SK-N-SH treated with all-trans-retinoic acid at 6 μM for 48 hours (cell line): ENCODE measurements around the gene RPS6KA2.
"Not testable (repeated sequence)": the region's sequence is repeated elsewhere in the genome, so short reads cannot be mapped to it uniquely, and the experiment has no call there.

Experiments used
- ATAC-seq: fragments of 200-7000 bp; cut with Tn5 transposase; 3 replicates; pipeline ENCODE4 v1.9.1; 2020; ENCODE audit warnings: mild to moderate bottlenecking, moderate library complexity
- ARNTL ChIP-seq: fragments of 450-650 bp; formaldehyde crosslinking; IDR thresholded peaks from 2 replicates; pipeline ENCODE4 v1.5.0; 2020; ENCODE audit warnings: low read depth, mild to moderate bottlenecking, moderate library complexity, borderline replicate concordance
- CSDC2 ChIP-seq: fragments of 250-450 bp; sonication (Bioruptor Pico); IDR thresholded peaks from 2 replicates; pipeline ENCODE4 v1.5.0; 2020; ENCODE audit warnings: mild to moderate bottlenecking, moderate library complexity
- ESRRG ChIP-seq: fragments of 250-450 bp; sonication (Bioruptor Pico); IDR thresholded peaks from 2 replicates; pipeline ENCODE4 v1.6.1; 2021; ENCODE audit warnings: mild to moderate bottlenecking
- ISL1 ChIP-seq: fragments of 250-450 bp; sonication (Bioruptor Pico); IDR thresholded peaks from 2 replicates; pipeline ENCODE4 v2.1.2; 2022; ENCODE audit warnings: mild to moderate bottlenecking, moderate library complexity
- OSR1 ChIP-seq: fragments of 250-450 bp; sonication (Bioruptor Pico); IDR thresholded peaks from 2 replicates; pipeline ENCODE4 v1.8.0; 2022; ENCODE audit warnings: moderate library complexity, mild to moderate bottlenecking, inconsistent platforms
- PPARA ChIP-seq: fragments of 250-450 bp; sonication (Bioruptor Pico); IDR thresholded peaks from 2 replicates; pipeline ENCODE4 v1.5.0; 2020; ENCODE audit warnings: mild to moderate bottlenecking, borderline replicate concordance
- ZC3H10 ChIP-seq: fragments of 250-450 bp; sonication (Bioruptor Pico); IDR thresholded peaks from 2 replicates; pipeline ENCODE4 v1.5.1; 2021; ENCODE audit warnings: mild to moderate bottlenecking, moderate library complexity
- ZFP3 ChIP-seq: fragments of 250-450 bp; sonication (Bioruptor Pico); IDR thresholded peaks from 2 replicates; pipeline ENCODE4 v1.5.0; 2020; ENCODE audit warnings: mild to moderate bottlenecking, moderate library complexity
- ZFP30 ChIP-seq: fragments of 450-650 bp; formaldehyde crosslinking; IDR thresholded peaks from 2 replicates; pipeline ENCODE4 v1.5.0; 2022; ENCODE audit warnings: mild to moderate bottlenecking, moderate library complexity
- ZNF565 ChIP-seq: fragments of 450-650 bp; formaldehyde crosslinking; conservative IDR thresholded peaks from 2 replicates; pipeline ENCODE4 v1.5.0; 2020; ENCODE audit warnings: low read depth, mild to moderate bottlenecking, moderate library complexity
- ZNF70 ChIP-seq: fragments of 450-650 bp; formaldehyde crosslinking; IDR thresholded peaks from 2 replicates; pipeline ENCODE4 v1.5.0; 2020; ENCODE audit warnings: mild to moderate bottlenecking, moderate library complexity
- ZNF8 ChIP-seq: fragments of 450-650 bp; formaldehyde crosslinking; IDR thresholded peaks from 2 replicates; pipeline ENCODE4 v1.5.0; 2020; ENCODE audit warnings: mild to moderate bottlenecking, moderate library complexity
- TF ChIP-seq, protein P1 (sequence below): fragments of 250-450 bp; sonication (Bioruptor Pico); IDR thresholded peaks from 2 replicates; pipeline ENCODE4 v1.8.0; 2021; ENCODE audit warnings: low read depth, mild to moderate bottlenecking, moderate library complexity, borderline replicate concordance
- TF ChIP-seq, protein P2 (sequence below): fragments of 250-450 bp; sonication (Bioruptor Pico); IDR thresholded peaks from 2 replicates; pipeline ENCODE4 v1.5.1; 2020; ENCODE audit warnings: low read depth, mild to moderate bottlenecking, moderate library complexity
- TF ChIP-seq, protein P3 (sequence below): fragments of 250-450 bp; sonication (Bioruptor Pico); IDR thresholded peaks from 2 replicates; pipeline ENCODE4 v1.5.0; 2020; ENCODE audit warnings: mild to moderate bottlenecking, moderate library complexity
- TF ChIP-seq, protein P4 (sequence below): fragments of 250-450 bp; sonication (Bioruptor Pico); IDR thresholded peaks from 2 replicates; pipeline ENCODE4 v1.8.0; 2020; ENCODE audit warnings: mild to moderate bottlenecking, moderate library complexity, borderline replicate concordance

Gene RPS6KA2

DNA sequence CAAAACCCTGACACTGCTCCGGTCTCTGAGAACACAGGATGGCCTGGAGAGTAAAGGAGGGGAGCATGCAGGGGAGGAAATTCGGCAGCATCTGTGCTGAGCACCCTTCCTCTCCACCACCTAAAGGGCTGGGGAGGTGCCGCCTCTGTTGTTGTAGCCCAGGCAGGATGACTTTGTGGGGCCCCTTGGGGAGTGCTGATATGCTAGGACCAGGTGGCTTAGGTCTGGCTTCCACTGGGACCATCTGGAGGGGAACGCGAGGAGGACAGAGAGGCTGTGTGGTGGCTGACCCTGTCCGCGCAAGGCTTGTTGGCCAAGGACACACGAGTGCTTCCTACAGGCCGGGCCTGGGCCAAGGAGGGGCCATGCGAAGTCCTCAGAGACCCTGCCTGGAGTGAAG lies 9.9 kb upstream of the RPS6KA2 start:
- ATAC-seq, result no peak
- TF ChIP-seq OSR1 (CRISPR knock-in tag) (no peak), ZC3H10 (no peak), ARNTL (CRISPR knock-in tag) (no peak), CSDC2 (no peak), ZNF70 (CRISPR knock-in tag) (no peak), ZNF8 (no peak)
- TF ChIP-seq, protein P1, sequence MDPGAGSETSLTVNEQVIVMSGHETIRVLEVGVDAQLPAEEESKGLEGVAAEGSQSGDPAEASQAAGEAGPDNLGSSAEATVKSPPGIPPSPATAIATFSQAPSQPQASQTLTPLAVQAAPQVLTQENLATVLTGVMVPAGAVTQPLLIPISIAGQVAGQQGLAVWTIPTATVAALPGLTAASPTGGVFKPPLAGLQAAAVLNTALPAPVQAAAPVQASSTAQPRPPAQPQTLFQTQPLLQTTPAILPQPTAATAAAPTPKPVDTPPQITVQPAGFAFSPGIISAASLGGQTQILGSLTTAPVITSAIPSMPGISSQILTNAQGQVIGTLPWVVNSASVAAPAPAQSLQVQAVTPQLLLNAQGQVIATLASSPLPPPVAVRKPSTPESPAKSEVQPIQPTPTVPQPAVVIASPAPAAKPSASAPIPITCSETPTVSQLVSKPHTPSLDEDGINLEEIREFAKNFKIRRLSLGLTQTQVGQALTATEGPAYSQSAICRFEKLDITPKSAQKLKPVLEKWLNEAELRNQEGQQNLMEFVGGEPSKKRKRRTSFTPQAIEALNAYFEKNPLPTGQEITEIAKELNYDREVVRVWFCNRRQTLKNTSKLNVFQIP (CRISPR knock-in tag), result no peak
- TF ChIP-seq, protein P2, sequence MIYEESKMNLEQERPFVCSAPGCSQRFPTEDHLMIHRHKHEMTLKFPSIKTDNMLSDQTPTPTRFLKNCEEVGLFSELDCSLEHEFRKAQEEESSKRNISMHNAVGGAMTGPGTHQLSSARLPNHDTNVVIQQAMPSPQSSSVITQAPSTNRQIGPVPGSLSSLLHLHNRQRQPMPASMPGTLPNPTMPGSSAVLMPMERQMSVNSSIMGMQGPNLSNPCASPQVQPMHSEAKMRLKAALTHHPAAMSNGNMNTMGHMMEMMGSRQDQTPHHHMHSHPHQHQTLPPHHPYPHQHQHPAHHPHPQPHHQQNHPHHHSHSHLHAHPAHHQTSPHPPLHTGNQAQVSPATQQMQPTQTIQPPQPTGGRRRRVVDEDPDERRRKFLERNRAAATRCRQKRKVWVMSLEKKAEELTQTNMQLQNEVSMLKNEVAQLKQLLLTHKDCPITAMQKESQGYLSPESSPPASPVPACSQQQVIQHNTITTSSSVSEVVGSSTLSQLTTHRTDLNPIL (CRISPR knock-in tag), result no peak
- TF ChIP-seq, protein P3, sequence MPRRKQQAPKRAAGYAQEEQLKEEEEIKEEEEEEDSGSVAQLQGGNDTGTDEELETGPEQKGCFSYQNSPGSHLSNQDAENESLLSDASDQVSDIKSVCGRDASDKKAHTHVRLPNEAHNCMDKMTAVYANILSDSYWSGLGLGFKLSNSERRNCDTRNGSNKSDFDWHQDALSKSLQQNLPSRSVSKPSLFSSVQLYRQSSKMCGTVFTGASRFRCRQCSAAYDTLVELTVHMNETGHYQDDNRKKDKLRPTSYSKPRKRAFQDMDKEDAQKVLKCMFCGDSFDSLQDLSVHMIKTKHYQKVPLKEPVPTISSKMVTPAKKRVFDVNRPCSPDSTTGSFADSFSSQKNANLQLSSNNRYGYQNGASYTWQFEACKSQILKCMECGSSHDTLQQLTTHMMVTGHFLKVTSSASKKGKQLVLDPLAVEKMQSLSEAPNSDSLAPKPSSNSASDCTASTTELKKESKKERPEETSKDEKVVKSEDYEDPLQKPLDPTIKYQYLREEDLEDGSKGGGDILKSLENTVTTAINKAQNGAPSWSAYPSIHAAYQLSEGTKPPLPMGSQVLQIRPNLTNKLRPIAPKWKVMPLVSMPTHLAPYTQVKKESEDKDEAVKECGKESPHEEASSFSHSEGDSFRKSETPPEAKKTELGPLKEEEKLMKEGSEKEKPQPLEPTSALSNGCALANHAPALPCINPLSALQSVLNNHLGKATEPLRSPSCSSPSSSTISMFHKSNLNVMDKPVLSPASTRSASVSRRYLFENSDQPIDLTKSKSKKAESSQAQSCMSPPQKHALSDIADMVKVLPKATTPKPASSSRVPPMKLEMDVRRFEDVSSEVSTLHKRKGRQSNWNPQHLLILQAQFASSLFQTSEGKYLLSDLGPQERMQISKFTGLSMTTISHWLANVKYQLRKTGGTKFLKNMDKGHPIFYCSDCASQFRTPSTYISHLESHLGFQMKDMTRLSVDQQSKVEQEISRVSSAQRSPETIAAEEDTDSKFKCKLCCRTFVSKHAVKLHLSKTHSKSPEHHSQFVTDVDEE (CRISPR knock-in tag), result no peak

DNA sequence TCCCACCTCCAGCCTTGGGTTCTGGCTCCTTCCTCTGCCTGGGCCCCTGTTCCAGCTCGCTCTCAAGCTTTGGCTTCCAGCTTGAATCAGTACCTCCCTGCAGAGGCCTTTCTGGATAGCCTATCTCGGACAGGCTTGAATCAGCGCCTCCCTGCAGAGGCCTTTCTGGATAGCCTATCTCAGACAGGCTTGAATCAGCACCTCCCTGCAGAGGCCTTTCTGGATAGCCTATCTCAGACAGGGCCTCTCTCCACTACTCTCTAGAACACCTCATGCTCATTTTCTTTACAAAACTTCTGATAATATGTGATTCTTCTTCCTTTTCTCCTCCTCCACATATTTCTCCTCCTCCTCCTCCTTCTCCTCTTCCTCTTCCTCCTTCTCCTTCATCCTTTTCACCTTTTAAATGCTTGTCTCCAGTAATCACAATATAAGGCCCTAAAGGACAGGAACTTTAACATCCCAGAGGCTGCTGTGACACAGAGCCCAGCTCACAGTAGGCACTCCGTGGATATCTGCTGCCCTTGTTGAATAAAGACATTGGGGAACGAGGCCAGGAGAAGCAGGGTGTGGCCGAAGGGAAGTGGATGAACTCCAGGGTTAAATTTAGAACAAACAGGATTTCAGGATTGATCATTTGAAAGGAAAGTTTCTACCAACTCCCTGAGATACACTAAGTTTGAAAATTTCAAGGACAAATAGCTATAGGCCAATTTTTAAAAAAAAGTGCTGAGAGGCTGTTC lies 9.3 kb upstream of the RPS6KA2 start:
- ATAC-seq, result peak; percentile 41; the same call in 2 of the 3 replicates
- TF ChIP-seq CSDC2, result no peak
- no peak for TF ChIP-seq ZNF70 (CRISPR knock-in tag)
- no peak for TF ChIP-seq ZNF8
- no peak for TF ChIP-seq ZFP3 (CRISPR knock-in tag)

DNA sequence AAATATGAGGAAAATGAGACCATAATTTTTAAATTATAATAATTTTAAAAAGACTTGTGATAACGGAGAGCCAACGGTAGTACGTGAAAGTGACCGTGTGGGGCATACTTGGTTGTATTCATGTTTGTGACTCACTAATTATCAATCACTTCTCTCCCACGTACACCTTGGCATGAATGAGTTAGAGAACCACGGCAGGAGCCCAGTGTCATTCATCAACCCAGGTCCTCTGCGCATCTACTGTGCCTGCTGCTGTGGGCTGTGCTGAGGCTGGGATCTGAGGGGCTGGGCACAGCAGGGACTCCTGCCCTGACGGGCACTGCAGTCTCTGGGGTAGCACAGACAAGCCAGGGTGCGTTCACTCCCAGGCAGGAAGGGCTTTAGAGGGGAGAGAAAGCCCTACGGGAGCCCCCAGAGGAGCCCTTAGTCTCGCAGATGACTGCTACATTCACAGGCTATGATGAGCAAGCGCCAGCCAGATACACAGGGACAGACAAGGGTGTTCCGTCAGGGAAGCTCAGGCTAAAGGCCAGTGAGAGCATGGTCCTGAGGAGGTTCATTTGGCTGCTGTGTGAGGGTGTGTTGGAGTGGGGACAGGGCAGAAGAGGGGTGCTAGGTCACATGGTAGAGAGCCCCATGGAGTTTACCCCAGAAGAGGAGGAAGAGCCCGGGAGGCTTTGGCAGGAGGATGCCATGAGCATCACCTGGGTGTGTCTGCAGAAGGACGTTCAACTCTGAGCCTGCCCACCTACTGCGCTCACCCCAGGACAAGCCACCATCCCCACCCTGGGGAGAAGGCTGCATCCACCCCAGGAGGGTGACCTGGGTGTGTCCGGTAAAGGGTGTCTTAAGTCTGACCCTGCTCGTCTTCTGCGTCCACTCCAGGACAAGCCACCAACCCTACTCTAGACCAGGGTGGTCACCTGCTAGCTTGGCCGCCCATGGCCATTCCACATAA lies 8.2 kb upstream of the RPS6KA2 start:
- no peak for ATAC-seq

DNA sequence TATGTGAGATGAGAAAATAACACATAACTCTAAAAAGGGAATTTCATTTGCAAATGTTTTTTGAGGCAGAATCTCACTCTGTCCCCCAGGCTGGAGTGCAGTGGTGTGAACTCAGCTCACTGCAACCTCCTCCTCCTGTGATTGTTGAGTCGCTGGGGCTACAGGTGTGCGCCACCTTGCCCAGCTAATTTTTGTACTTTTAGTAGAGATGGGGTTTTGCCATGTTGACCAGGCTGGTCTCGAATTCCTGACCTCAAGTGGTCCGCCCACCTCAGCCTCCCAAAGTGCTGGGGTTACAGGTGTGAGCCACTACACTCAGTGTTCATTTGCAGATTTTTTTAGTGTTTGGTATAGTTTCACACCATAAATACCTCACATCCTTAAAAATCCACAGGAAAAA lies 7.5 kb upstream of the RPS6KA2 start:
- not testable (repeated sequence) for ATAC-seq

More for the DNA sequence above, 8.2 kb upstream of the RPS6KA2 start:
- TF ChIP-seq ZFP30 (CRISPR knock-in tag), result no peak

DNA sequence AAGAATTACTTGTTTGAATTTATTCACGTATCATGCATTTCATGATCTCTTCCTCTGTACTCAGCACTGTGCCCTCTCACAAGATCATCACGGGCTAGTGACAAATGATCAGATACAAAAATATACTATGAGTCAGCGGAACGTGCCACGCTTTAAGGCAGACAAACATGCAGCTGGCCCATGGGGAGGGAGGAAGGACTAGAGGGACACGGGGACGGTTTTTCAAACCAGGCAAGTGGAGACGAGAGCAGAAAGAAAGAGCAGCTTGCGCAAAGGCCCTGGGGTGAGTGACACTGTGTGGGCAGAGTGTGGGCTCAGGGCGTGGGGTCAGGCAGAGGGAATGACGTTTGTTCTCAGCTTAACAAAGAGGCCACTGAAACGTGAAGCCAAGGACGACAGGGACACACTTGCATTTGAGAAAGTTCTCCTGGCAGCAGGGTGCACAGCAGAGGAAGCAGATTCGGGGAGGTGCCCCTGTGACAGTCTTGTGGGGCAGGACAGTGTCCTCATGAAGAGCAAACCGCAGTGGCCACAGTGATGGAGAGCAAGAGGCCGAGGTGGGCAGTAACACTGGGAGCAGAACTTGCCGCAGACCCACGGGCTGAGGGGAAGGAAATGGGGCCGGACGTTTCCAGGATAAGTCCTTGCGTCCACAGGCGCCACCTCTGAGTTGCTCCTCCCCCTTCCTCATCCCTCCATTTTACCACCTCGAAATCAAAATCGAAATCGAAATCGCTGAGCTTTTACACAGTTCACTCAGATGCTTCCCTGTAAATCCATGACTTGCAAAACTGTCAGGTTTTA lies 6.9 kb upstream of the RPS6KA2 start:
- peak; percentile 34; the same call in 1 of the 3 replicates for ATAC-seq
- TF ChIP-seq, protein P4, sequence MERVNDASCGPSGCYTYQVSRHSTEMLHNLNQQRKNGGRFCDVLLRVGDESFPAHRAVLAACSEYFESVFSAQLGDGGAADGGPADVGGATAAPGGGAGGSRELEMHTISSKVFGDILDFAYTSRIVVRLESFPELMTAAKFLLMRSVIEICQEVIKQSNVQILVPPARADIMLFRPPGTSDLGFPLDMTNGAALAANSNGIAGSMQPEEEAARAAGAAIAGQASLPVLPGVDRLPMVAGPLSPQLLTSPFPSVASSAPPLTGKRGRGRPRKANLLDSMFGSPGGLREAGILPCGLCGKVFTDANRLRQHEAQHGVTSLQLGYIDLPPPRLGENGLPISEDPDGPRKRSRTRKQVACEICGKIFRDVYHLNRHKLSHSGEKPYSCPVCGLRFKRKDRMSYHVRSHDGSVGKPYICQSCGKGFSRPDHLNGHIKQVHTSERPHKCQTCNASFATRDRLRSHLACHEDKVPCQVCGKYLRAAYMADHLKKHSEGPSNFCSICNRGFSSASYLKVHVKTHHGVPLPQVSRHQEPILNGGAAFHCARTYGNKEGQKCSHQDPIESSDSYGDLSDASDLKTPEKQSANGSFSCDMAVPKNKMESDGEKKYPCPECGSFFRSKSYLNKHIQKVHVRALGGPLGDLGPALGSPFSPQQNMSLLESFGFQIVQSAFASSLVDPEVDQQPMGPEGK (CRISPR knock-in tag), result no peak
- no peak for TF ChIP-seq ISL1
- no peak for TF ChIP-seq CSDC2
- no peak for TF ChIP-seq PPARA
- TF ChIP-seq OSR1 (CRISPR knock-in tag), result no peak
- no peak for TF ChIP-seq ZNF565
- no peak for TF ChIP-seq ZFP30 (CRISPR knock-in tag)
- TF ChIP-seq, protein P3 (CRISPR knock-in tag), result no peak
- no peak for TF ChIP-seq ESRRG (CRISPR knock-in tag)
- TF ChIP-seq, protein P2 (CRISPR knock-in tag), result no peak
